Ishikawa (cell line): ENCODE results near the gene MEGF9.

Experiments
- CREB1 ChIP-seq: IDR thresholded peaks from 2 replicates; pipeline ENCODE4 v1.6.1; 2012; ENCODE audit warnings: low read depth
- EGR1 ChIP-seq: IDR thresholded peaks from 2 replicates; pipeline ENCODE4 v1.6.1; 2012
- EP300 ChIP-seq: IDR thresholded peaks from 2 replicates; pipeline ENCODE4 v1.6.1; 2012; ENCODE audit warnings: borderline replicate concordance
- FOXM1 ChIP-seq: IDR thresholded peaks from 2 replicates; pipeline ENCODE4 v1.6.1; 2012; ENCODE audit warnings: low read depth, borderline replicate concordance
- MAX ChIP-seq: IDR thresholded peaks from 2 replicates; pipeline ENCODE4 v1.6.1; 2012
- NFIC ChIP-seq: IDR thresholded peaks from 2 replicates; pipeline ENCODE4 v1.6.1; 2012
- TAF1 ChIP-seq: IDR thresholded peaks from 2 replicates; pipeline ENCODE4 v1.6.1; 2012; ENCODE audit warnings: low read depth, mild to moderate bottlenecking
- TEAD4 ChIP-seq: IDR thresholded peaks from 2 replicates; pipeline ENCODE4 v1.6.1; 2012
- YY1 ChIP-seq: IDR thresholded peaks from 2 replicates; pipeline ENCODE4 v1.6.1; 2012; ENCODE audit warnings: low read depth
- TF ChIP-seq, protein P1 (sequence below): IDR thresholded peaks from 2 replicates; pipeline ENCODE4 v1.6.1; 2012; ENCODE audit warnings: low read depth, mild to moderate bottlenecking

DNA sequence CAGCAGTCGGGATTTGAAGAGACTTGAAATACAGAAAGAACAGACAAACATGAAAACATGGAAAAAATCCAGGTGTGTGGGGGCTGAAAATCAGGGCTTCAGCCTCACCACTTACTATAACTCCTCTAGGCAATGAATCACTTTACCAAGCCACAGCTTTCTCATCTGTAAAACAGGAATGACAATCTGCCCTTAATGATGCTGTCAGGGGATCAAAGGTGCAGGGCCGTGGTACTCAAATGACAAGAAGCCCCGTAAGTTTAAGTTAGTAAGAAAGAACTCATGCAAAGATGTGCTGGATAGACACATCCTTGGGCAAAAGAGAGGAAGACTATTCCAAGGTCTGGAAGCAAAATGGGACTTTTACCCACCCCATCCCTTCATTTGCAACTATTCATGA, 44.3 kb upstream of the MEGF9 start:
- TF ChIP-seq FOXM1, result no peak
- TF ChIP-seq TAF1, result no peak
- TF ChIP-seq TEAD4, result no peak
- TF ChIP-seq MAX, result no peak
- TF ChIP-seq EP300, result no peak
- TF ChIP-seq, protein P1, sequence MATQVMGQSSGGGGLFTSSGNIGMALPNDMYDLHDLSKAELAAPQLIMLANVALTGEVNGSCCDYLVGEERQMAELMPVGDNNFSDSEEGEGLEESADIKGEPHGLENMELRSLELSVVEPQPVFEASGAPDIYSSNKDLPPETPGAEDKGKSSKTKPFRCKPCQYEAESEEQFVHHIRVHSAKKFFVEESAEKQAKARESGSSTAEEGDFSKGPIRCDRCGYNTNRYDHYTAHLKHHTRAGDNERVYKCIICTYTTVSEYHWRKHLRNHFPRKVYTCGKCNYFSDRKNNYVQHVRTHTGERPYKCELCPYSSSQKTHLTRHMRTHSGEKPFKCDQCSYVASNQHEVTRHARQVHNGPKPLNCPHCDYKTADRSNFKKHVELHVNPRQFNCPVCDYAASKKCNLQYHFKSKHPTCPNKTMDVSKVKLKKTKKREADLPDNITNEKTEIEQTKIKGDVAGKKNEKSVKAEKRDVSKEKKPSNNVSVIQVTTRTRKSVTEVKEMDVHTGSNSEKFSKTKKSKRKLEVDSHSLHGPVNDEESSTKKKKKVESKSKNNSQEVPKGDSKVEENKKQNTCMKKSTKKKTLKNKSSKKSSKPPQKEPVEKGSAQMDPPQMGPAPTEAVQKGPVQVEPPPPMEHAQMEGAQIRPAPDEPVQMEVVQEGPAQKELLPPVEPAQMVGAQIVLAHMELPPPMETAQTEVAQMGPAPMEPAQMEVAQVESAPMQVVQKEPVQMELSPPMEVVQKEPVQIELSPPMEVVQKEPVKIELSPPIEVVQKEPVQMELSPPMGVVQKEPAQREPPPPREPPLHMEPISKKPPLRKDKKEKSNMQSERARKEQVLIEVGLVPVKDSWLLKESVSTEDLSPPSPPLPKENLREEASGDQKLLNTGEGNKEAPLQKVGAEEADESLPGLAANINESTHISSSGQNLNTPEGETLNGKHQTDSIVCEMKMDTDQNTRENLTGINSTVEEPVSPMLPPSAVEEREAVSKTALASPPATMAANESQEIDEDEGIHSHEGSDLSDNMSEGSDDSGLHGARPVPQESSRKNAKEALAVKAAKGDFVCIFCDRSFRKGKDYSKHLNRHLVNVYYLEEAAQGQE, result no peak
- TF ChIP-seq CREB1, result no peak
- no peak for TF ChIP-seq YY1
- TF ChIP-seq NFIC, result no peak
- TF ChIP-seq EGR1, result no peak
